Activated CD8-positive, alpha-beta memory T cell treated with anti-CD3 and anti-CD28 coated beads for 4 hours (primary cell): Measurements from ENCODE around the gene GPHN.
"Not testable (repeated sequence)": the region's sequence is repeated elsewhere in the genome, so short reads cannot be mapped to it uniquely, and the experiment has no call there.

Experiments
- DNase-seq, 2 donors: peaks; one replicate each; pipeline ENCODE4 v3.0.0-alpha.2; 2020; ENCODE audit warnings: low read depth in 2 of 2

GPHN gene

GRCh38 chr14:67059596-67059995, 551.6 kb downstream of the GPHN start:
- DNase-seq: no peak

- DNase-seq: no peak
Observed at GRCh38 chr14:67060546-67060945, 552.6 kb downstream of the GPHN start.

GRCh38 chr14:67067070-67067814, 559.3 kb downstream of the GPHN start:
- not testable (repeated sequence) for DNase-seq

- no peak for DNase-seq
Observed at GRCh38 chr14:67068251-67068650, 560.3 kb downstream of the GPHN start.

GRCh38 chr14:67071506-67071905, 563.6 kb downstream of the GPHN start:
- no peak for DNase-seq

GRCh38 chr14:67077921-67078320, 570.0 kb downstream of the GPHN start:
- no peak for DNase-seq

GRCh38 chr14:67079846-67080245, 571.9 kb downstream of the GPHN start:
- no peak for DNase-seq

GRCh38 chr14:67108230-67108629, 600.3 kb downstream of the GPHN start:
- DNase-seq: no peak

GRCh38 chr14:67111022-67111421, 603.1 kb downstream of the GPHN start:
- no peak for DNase-seq

GRCh38 chr14:67112344-67112743, 604.4 kb downstream of the GPHN start:
- no peak for DNase-seq

GRCh38 chr14:67127174-67127573, 619.2 kb downstream of the GPHN start:
- no peak for DNase-seq

- no peak for DNase-seq
Observed at GRCh38 chr14:67129768-67130167, 621.8 kb downstream of the GPHN start.

GRCh38 chr14:67131691-67132090, 623.7 kb downstream of the GPHN start:
- DNase-seq: no peak

GRCh38 chr14:67133144-67133543, 625.2 kb downstream of the GPHN start:
- no peak for DNase-seq

GRCh38 chr14:67133595-67134441, 625.9 kb downstream of the GPHN start:
- DNase-seq: no peak

GRCh38 chr14:67137744-67138371, 629.9 kb downstream of the GPHN start:
- DNase-seq: no peak

GRCh38 chr14:67140556-67140955, 632.6 kb downstream of the GPHN start:
- DNase-seq: no peak

- no peak for DNase-seq
Observed at GRCh38 chr14:67141146-67141900, 633.4 kb downstream of the GPHN start.

- DNase-seq: no peak
Observed at GRCh38 chr14:67151082-67151666, 643.2 kb downstream of the GPHN start.

GRCh38 chr14:67158566-67158965, 650.6 kb downstream of the GPHN start:
- no peak for DNase-seq

GRCh38 chr14:67162385-67162784, 654.4 kb downstream of the GPHN start:
- no peak for DNase-seq
